PC-3 (cell line): Measurements from ENCODE around the gene WIPF3. TPM values are rescaled to one million over a fixed set of nuclear protein-coding genes. Genes with fewer than 3 reads are reported as not detected.

ENCODE experiments used
- ATAC-seq: fragments of 200-7000 bp; cut with Tn5 transposase; 2 replicates; pipeline ENCODE4 v1.9.1; 2020; ENCODE audit warnings: mild to moderate bottlenecking, moderate library complexity
- BruUV-seq: library from RNA; stranded (reverse); fragments of 400-500 nt; replicated peaks from 2 replicates; lab custom pipeline; 2021; lab: Mats Ljungman, UMichigan
- CTCF ChIA-PET: fragments of 300-600 bp; sonication (Branson Sonifier 250); formaldehyde crosslinking; loops from one replicate; lab custom pipeline; 2022; ENCODE audit warnings: antibody characterized with exemption; lab: Charles Lee
- POLR2A ChIA-PET: fragments of 300-600 bp; sonication (Branson Sonifier 250); formaldehyde crosslinking; loops from one replicate; lab custom pipeline; 2022; ENCODE audit warnings: antibody characterized with exemption; ENCODE audit not compliant: unreplicated experiment; lab: Charles Lee
- DNase-seq: peaks from one replicate; pipeline ENCODE4 v3.0.0-alpha.2; 2015
- H2AFZ ChIP-seq: fragments of 300-600 bp; sonication (generic); 2 replicates; pipeline ENCODE4 v1.6.0; 2016; ENCODE audit warnings: antibody characterized with exemption, low read length
- H3F3A ChIP-seq: fragments of 300-600 bp; sonication (generic); one replicate; pipeline ENCODE4 v1.6.0; 2017; ENCODE audit warnings: antibody characterized with exemption, low read length, control low read depth, mild to moderate bottlenecking; ENCODE audit not compliant: unreplicated experiment
- H3K27ac ChIP-seq: fragments of 300-600 bp; sonication (generic); 2 replicates; pipeline ENCODE4 v1.5.1; 2016; ENCODE audit warnings: mild to moderate bottlenecking, low read length
- H3K27me3 ChIP-seq: fragments of 300-600 bp; sonication (generic); 2 replicates; pipeline ENCODE4 v1.6.1; 2016; ENCODE audit warnings: low read length, mixed read lengths
- H3K36me3 ChIP-seq: fragments of 300-600 bp; sonication (generic); 2 replicates; pipeline ENCODE4 v1.6.1; 2016; ENCODE audit warnings: low read depth, mixed run types, low read length, mixed read lengths
- H3K4me1 ChIP-seq: fragments of 300-600 bp; sonication (generic); 2 replicates; pipeline ENCODE4 v1.5.1; 2016; ENCODE audit warnings: low read length; ENCODE audit not compliant: insufficient read depth
- H3K4me2 ChIP-seq: fragments of 300-600 bp; sonication (generic); 2 replicates; pipeline ENCODE4 v1.6.0; 2016; ENCODE audit warnings: low read length
- H3K4me3 ChIP-seq: fragments of 300-600 bp; sonication (generic); 2 replicates; pipeline ENCODE4 v1.5.1; 2016; ENCODE audit warnings: mild to moderate bottlenecking, low read length, mixed read lengths
- H3K79me2 ChIP-seq: fragments of 300-600 bp; sonication (generic); 2 replicates; pipeline ENCODE4 v1.6.1; 2017; ENCODE audit warnings: low read length, mixed read lengths
- H3K9ac ChIP-seq: fragments of 300-600 bp; sonication (generic); 2 replicates; pipeline ENCODE4 v1.6.0; 2016; ENCODE audit warnings: mild to moderate bottlenecking, low read length
- H3K9me2 ChIP-seq: fragments of 300-600 bp; sonication (generic); replicated peaks from 2 replicates; pipeline ENCODE4 v1.6.1; 2016; ENCODE audit warnings: mixed run types, low read length, mixed read lengths
- H3K9me3 ChIP-seq: fragments of 300-600 bp; sonication (generic); 2 replicates; pipeline ENCODE4 v1.6.1; 2016; ENCODE audit warnings: low read length, mixed read lengths
- H4K20me1 ChIP-seq: fragments of 300-600 bp; sonication (generic); 2 replicates; pipeline ENCODE4 v1.6.1; 2016; ENCODE audit warnings: low read length, mixed read lengths
- EZH2 ChIP-seq: fragments of 300-600 bp; sonication (generic); IDR thresholded peaks from one replicate; pipeline ENCODE4 v1.6.1; 2017; ENCODE audit warnings: antibody characterized with exemption, mild to moderate bottlenecking, low read length; ENCODE audit not compliant: unreplicated experiment
- EZH2phosphoT487 ChIP-seq: fragments of 300-600 bp; sonication (generic); IDR thresholded peaks from 2 replicates; pipeline ENCODE4 v1.6.1; 2018; ENCODE audit warnings: mild to moderate bottlenecking, antibody characterized with exemption, low read length, borderline replicate concordance
- intact Hi-C: fragments of 100-400 bp; cut with micrococcal nuclease; formaldehyde crosslinking; loops from 2 replicates; pipeline ENCODE4 v1.9.0; 2023
- total RNA-seq: library from RNA; depleted of rRNA; stranded (reverse); fragments of >200 nt; gene quantifications from 2 replicates; pipeline ENCODE4 v1.2.3, GENCODE V29; 2014
- TF ChIP-seq, protein P1 (sequence below): fragments of 300-600 bp; sonication (generic); conservative IDR thresholded peaks from 2 replicates; pipeline ENCODE4 v1.5.1; 2017; ENCODE audit warnings: antibody characterized with exemption, low read depth, mild to moderate bottlenecking, low read length

Gene WIPF3
- total RNA-seq, 1 experiment from 2014 or later, result 3.4 TPM

DNA sequence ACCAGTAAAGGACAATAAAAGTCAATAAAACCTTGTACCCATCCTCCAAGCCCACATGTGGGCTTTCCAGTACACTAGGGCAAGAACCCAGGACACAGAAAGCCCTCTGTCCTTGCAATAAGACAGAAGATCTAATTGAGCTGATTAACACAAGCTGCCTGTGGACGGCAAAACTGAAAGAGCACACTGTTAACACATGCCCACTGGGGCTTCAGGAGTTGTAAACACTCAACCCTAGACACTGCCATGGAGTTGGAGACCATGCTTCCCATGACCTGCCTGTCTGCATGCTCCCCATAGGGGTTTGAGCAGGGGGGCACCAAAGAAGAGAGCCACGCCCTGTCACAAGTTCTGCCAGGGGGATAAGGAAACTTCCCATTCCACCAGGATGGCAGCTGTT is 22.6 kb upstream of the WIPF3 start:
- H3K36me3 ChIP-seq, result no peaks in the 10 kb centered on the region
- H2AFZ ChIP-seq, result no peak overlapping the region
- DNase-seq, result no peak
- H4K20me1 ChIP-seq, result no peaks in the 10 kb centered on the region
- CTCF ChIA-PET, result no interaction called here
- no peak overlapping the region for H3K27ac ChIP-seq
- H3K9ac ChIP-seq, result no peak overlapping the region
- no peak for TF ChIP-seq EZH2
- TF ChIP-seq, protein P1, sequence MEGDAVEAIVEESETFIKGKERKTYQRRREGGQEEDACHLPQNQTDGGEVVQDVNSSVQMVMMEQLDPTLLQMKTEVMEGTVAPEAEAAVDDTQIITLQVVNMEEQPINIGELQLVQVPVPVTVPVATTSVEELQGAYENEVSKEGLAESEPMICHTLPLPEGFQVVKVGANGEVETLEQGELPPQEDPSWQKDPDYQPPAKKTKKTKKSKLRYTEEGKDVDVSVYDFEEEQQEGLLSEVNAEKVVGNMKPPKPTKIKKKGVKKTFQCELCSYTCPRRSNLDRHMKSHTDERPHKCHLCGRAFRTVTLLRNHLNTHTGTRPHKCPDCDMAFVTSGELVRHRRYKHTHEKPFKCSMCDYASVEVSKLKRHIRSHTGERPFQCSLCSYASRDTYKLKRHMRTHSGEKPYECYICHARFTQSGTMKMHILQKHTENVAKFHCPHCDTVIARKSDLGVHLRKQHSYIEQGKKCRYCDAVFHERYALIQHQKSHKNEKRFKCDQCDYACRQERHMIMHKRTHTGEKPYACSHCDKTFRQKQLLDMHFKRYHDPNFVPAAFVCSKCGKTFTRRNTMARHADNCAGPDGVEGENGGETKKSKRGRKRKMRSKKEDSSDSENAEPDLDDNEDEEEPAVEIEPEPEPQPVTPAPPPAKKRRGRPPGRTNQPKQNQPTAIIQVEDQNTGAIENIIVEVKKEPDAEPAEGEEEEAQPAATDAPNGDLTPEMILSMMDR, result no peak
- no peak for TF ChIP-seq EZH2phosphoT487
- no TSS peak for BruUV-seq
- H3K79me2 ChIP-seq, result no peaks in the 10 kb centered on the region
- no peaks in the 10 kb centered on the region for H3K9me3 ChIP-seq
- H3F3A ChIP-seq, result no peaks in the 10 kb centered on the region
- H3K9me2 ChIP-seq, result no peaks in the 10 kb centered on the region
- H3K4me3 ChIP-seq, result no peak overlapping the region
- POLR2A ChIA-PET, result no interaction called here
- intact Hi-C loops, result no loop called here
- no peak overlapping the region for H3K4me2 ChIP-seq
- H3K4me1 ChIP-seq, result no peaks in the 10 kb centered on the region
- no peak for ATAC-seq
- H3K27me3 ChIP-seq, result peaks cover 15% of the 10 kb centered on the region

- DNase-seq, result no peak
- no peaks in the 10 kb centered on the region for H3K36me3 ChIP-seq
- ATAC-seq, result no peak
- no peaks in the 10 kb centered on the region for H3F3A ChIP-seq
- H2AFZ ChIP-seq, result no peak overlapping the region
- intact Hi-C loops, result no loop called here
- no peak overlapping the region for H3K4me2 ChIP-seq
- no peaks in the 10 kb centered on the region for H3K27me3 ChIP-seq
- no peak overlapping the region for H3K27ac ChIP-seq
- no peaks in the 10 kb centered on the region; the same call in 1 of the 2 replicates for H3K4me1 ChIP-seq
- no TSS peak for BruUV-seq
- H4K20me1 ChIP-seq, result no peaks in the 10 kb centered on the region
- ChIA-PET CTCF (no interaction called here), POLR2A (no interaction called here)
- H3K9ac ChIP-seq, result no peak overlapping the region
- TF ChIP-seq, protein P1, result no peak
- TF ChIP-seq EZH2, result no peak
- TF ChIP-seq EZH2phosphoT487, result no peak
- no peaks in the 10 kb centered on the region for H3K9me2 ChIP-seq
- H3K4me3 ChIP-seq, result no peak overlapping the region
- no peaks in the 10 kb centered on the region for H3K9me3 ChIP-seq
- no peaks in the 10 kb centered on the region for H3K79me2 ChIP-seq
These were observed 12.8 kb upstream of the WIPF3 start for GRCh38 chr7:29793507-29793906.

DNA sequence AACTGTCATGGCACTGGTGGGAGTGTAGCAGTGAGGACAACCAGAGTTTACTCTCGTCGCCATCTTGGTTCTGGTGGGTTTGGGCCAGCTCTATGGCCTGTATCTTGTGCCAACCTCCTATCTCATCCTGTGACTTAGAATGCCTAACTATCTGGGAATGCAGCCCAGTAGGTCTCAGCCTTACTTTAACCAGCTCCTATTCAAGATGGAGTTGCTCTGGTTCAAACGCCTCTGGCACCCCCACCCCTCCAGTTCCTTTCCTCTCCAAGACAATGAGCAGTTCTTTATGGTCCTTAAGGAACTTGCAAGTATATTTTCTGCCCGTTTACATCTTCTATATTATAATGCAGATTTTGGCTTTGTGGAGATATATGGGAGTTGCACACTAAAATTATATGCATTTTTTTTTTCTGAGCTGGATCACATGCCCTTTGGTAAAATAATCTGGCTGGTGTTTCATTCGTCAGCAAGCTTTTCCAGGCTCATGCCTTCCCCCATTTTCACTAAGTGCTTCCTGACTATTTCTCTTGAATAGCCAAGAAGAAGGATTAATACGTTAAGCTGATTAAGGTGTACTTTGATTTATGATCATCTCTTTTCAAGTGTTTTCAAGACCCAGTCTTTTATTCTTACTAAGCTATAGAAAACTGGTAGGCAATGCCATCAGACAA is 11.2 kb upstream of the WIPF3 start:
- POLR2A ChIA-PET, result no interaction called here
- ATAC-seq (no peak), DNase-seq (no peak)
- Histone ChIP-seq H3K4me2 (no peak overlapping the region), H3K4me1 (no peaks in the 10 kb centered on the region; the same call in 1 of the 2 replicates), H4K20me1 (no peaks in the 10 kb centered on the region), H3K27me3 (no peaks in the 10 kb centered on the region), H3K9me3 (no peaks in the 10 kb centered on the region), H3K36me3 (no peaks in the 10 kb centered on the region), H3K27ac (no peak overlapping the region), H3K9me2 (no peaks in the 10 kb centered on the region), H3K4me3 (no peak overlapping the region), H3F3A (no peaks in the 10 kb centered on the region), H3K9ac (no peak overlapping the region), H2AFZ (no peak overlapping the region), H3K79me2 (no peaks in the 10 kb centered on the region)
- CTCF ChIA-PET, result no interaction called here
- intact Hi-C loops, result no loop called here
- no TSS peak for BruUV-seq
- TF ChIP-seq EZH2phosphoT487, result no peak
- no peak for TF ChIP-seq EZH2
- TF ChIP-seq, protein P1, result no peak
